DND-41 (cell line): ENCODE measurements around the gene TMEM239.

Experiments used
- CTCF ChIP-seq: IDR thresholded peaks from 2 replicates; pipeline ENCODE4 v1.5.1; 2012; ENCODE audit warnings: borderline replicate concordance, low read length, moderate library complexity, mild to moderate bottlenecking; ENCODE audit not compliant: poor library complexity, severe bottlenecking; ENCODE audit errors: extremely low read depth
- EZH2 ChIP-seq: IDR thresholded peaks from 3 replicates; pipeline ENCODE4 v1.6.1; 2012; ENCODE audit warnings: borderline replicate concordance, low read depth, mild to moderate bottlenecking, moderate library complexity, low read length, inconsistent platforms; ENCODE audit not compliant: severe bottlenecking

- no peak for TF ChIP-seq CTCF
- no peak for TF ChIP-seq EZH2
Observed at GRCh38 chr20:2822073-2822472, 5.9 kb downstream of the TMEM239 start.
